GM19467 (cell line): ENCODE data around the gene HEXIM1.

Source experiments
- ATAC-seq: cut with Tn5 transposase; IDR thresholded peaks from one replicate; pipeline ENCODE4 v1.9.1; 2021; ENCODE audit warnings: mild to moderate bottlenecking, moderate library complexity; ENCODE audit not compliant: unreplicated experiment

HEXIM1 gene

GRCh38 chr17:45148183-45149036 lies at the start of gene HEXIM1:
Gene HEXIM1 (plus strand): TSS chr17:45148475. CDS start chr17:45149191, 716 bp downstream.
- ATAC-seq = peak; percentile 69

DNA sequence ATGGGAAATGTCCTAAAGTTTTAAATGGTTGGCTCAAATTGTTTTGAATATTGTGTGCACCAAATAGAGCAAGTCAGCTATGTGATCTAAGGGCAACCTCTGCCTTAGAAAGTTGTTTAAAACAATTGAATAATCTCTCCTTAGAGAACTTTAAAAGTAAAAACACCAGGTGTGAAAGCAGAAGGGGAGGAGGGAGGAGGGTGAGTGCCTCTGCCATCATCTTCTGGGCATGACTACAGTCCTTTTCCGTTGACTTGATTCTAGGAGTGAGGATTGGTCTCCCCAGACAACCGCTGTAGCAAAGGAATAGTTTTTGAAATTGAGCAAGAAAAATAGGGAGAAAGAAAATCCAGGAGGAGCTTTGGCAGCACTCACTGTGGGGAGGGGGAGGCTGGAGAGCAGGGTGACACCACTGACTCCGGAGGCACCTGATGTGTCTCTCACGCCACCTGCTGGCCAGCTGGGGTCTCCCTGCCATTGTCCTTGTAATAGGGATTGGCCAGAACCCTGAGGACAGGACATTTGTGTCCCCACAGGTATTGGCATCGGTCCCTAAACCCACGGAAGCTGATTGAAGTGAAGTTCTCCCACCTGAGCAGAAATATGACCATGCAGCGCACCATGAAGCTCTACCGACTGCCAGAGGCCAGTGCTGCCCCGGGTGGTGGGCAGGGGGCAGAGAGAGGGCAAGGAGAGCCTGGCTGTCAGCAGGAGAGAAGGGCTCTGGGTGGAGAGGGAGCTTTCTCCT lies 49.2 kb upstream of the HEXIM1 start:
- ATAC-seq = no peak

DNA sequence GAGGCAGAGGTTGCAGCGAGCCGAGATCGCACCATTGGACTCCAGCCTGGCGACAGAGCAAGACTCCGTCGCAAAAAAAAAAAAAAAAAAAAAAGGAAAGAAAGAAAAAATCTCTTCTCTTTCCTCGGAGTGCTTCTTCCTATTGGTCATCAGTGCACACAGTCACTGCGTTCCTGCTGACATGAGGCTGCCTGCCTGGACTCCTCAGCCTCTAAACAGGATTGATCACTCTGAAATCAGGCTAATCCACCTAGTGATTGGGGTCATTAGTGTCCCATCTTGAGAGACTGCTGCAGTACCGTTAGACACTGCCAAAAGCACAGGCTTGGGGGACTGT lies 46.8 kb upstream of the HEXIM1 start:
- no peak for ATAC-seq

GRCh38 chr17:45101883-45102811 lies 46.1 kb upstream of the HEXIM1 start:
- no peak for ATAC-seq

GRCh38 chr17:45102856-45103255 lies 45.4 kb upstream of the HEXIM1 start:
- ATAC-seq = no peak

- no peak for ATAC-seq
Observed at GRCh38 chr17:45103269-45103795, 44.9 kb upstream of the HEXIM1 start.

- ATAC-seq = no peak
Observed at GRCh38 chr17:45104029-45104428, 44.2 kb upstream of the HEXIM1 start.

DNA sequence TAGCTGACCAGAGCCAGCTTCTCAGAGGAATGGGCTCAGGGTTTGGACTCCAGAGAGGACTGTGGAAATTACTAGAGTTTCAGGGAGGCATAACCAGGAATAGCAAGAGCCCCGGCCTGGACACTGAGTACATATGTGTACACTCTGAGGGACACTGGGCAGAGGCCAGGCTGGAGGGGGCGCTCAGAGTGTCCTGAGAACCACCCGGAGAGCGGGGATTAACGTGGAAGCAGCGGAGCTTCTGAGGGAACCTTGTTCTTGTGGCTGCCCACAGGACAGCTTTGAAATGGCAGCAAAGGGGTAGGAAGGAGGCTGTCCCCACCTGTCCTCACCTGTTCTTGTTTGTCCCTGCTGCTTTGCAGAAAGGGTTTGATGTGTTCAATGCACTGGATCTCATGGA lies 43.8 kb upstream of the HEXIM1 start:
- ATAC-seq = no peak

DNA sequence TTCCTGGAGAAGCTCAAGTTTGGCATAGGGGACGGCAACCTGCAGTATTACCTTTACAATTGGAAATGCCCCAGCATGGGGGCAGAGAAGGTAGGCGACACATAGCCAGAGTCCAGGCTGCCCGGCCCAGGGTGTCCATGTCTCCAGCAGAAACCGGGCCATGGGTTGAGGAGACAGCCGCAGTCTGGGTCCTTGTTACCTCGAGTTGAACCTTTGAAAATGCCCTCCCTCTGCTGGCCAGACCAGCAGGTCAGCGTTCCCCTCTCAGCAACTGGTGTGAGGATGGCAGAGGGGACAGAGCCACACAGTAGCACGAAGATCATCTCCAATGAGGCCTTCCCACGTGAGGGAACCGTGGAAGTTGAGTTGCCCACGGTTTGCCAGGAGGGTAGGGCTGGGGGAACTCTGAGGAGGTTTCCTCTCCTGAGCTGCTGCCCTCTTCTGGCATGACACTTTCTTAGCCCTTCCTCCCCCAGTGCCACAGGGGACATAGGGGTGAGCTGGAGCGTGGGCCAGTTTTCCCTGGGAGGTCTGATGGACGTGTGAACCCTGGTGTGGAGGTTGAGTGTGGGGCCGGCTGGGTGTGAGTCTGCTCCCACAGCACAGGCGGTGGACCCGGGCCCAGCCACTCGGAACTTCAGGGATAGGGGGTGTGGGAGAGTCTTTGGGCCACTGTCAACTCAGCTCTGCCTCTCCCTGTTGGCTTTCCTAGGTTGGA lies 43.2 kb upstream of the HEXIM1 start:
- no peak for ATAC-seq

DNA sequence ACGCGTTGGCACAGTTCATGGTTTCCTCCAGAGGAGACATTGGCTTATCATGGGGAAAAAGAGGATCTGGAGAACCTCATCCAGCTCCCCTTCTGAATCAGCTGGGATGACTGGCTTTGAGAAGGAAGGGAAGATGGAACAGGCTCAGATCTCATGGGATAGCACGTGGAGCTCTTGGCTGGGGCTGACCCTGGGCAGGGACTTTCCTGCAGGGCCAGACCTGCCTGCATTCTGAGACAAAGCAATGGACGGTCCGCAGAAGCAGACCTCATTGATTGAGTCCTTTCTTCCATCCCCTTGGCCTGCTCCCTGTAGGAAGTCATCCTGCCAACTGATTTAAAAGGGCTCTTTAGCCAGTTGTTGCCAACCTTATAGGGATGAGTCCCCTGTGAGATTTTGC lies 42.2 kb upstream of the HEXIM1 start:
- no peak for ATAC-seq

GRCh38 chr17:45106582-45106981 lies 41.7 kb upstream of the HEXIM1 start:
- ATAC-seq = no peak

GRCh38 chr17:45107293-45108010 lies 40.8 kb upstream of the HEXIM1 start:
- no peak for ATAC-seq

DNA sequence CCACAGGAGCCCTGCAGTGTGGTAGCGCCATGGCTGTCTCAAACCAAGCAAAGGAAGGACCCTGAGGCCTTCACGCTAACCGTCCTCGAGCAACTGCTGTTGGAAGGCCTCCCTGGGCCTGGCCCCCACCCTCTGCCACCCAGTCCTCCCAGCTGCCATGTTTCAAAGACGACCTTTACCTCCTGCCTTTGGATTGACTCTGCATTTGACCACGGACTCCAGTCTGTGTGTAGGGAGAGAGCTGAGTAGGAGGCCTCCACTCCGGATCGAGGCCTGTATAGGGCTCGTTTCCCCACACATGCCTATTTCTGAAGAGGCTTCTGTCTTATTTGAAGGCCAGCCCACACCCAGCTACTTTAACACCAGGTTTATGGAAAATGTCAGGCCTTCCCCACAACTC lies 40.2 kb upstream of the HEXIM1 start:
- ATAC-seq = no peak

GRCh38 chr17:45108595-45109521 lies 39.4 kb upstream of the HEXIM1 start:
- no peak for ATAC-seq

- ATAC-seq = no peak
Observed at GRCh38 chr17:45110676-45111611, 37.3 kb upstream of the HEXIM1 start.

GRCh38 chr17:45111850-45112249 lies 36.4 kb upstream of the HEXIM1 start:
- ATAC-seq = no peak
